SK-N-MC (cell line): Measurements from ENCODE around the gene ZNF521.

Experiments
- DNase-seq: peaks from one replicate; pipeline ENCODE4 v3.0.0-alpha.2; 2011; ENCODE audit warnings: low read depth, low spot score
- H3K27ac ChIP-seq: fragments of 200-600 bp; sonication (generic); 2 replicates; pipeline ENCODE4 v1.5.1; 2016; ENCODE audit warnings: mixed run types
- H3K36me3 ChIP-seq: fragments of 200-600 bp; sonication (generic); 2 replicates; pipeline ENCODE4 v1.6.1; 2017; ENCODE audit warnings: antibody characterized with exemption, low read length, mixed read lengths; ENCODE audit not compliant: insufficient read depth
- H3K4me3 ChIP-seq: fragments of 200-600 bp; sonication (generic); 2 replicates; pipeline ENCODE4 v1.5.1; 2016
- H3K9ac ChIP-seq: fragments of 200-600 bp; sonication (generic); 2 replicates; pipeline ENCODE4 v1.8.0; 2017; ENCODE audit warnings: mixed run types, mixed read lengths; ENCODE audit not compliant: insufficient read length
- H3K9me3 ChIP-seq: fragments of 200-600 bp; sonication (generic); 2 replicates; pipeline ENCODE4 v1.6.1; 2017; ENCODE audit warnings: low read depth, mild to moderate bottlenecking, antibody characterized with exemption, low read length, moderate library complexity, mixed read lengths
- EZH2 ChIP-seq: fragments of 200-600 bp; sonication (generic); IDR thresholded peaks from one replicate; pipeline ENCODE4 v1.6.1; 2017; ENCODE audit warnings: antibody characterized with exemption
- FOXP2 ChIP-seq: optimal IDR thresholded peaks from 2 replicates; pipeline ENCODE3; 2011; ENCODE audit warnings: mild to moderate bottlenecking, moderate library complexity; ENCODE audit not compliant: insufficient read depth; ENCODE audit errors: extremely low read length, control extremely low read depth
- POLR2AphosphoS5 ChIP-seq: IDR thresholded peaks from 2 replicates; pipeline ENCODE4 v1.6.1; 2012; ENCODE audit warnings: mild to moderate bottlenecking, low read depth, low read length, borderline replicate concordance

The ZNF521 gene

GRCh38 chr18:25170402-25170801 is 181.6 kb downstream of the ZNF521 start:
- no peak for DNase-seq
- H3K4me3 ChIP-seq: no peak overlapping the region
- no peak overlapping the region for H3K27ac ChIP-seq
- no peaks in the 10 kb centered on the region for H3K9me3 ChIP-seq
- no peaks in the 10 kb centered on the region for H3K36me3 ChIP-seq
- no peak overlapping the region for H3K9ac ChIP-seq
- TF ChIP-seq FOXP2 (no peak), POLR2AphosphoS5 (no peak), EZH2 (no peak)

DNA sequence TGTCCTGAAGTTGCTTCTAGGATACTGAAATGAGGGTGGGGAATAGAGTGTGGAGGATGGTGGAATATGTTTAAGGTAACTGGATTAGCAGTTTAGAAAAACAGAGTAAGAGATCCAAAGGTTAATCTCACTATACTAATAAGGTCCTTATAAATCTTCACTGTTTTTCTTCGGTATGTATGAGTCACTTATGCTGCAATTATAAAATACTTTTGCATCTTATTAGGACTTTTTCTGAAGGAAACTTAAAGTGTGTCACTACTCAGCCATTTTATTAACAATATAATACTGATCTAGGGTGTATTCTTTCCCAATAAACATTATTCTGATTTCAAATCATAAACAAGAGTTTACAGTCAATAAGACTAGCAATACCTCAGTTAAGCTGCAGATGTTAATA is 182.3 kb downstream of the ZNF521 start:
- H3K4me3 ChIP-seq: no peak overlapping the region
- DNase-seq: no peak
- H3K9ac ChIP-seq: no peak overlapping the region
- H3K36me3 ChIP-seq: no peaks in the 10 kb centered on the region
- TF ChIP-seq EZH2 (no peak), POLR2AphosphoS5 (no peak), FOXP2 (no peak)
- H3K9me3 ChIP-seq: no peaks in the 10 kb centered on the region
- H3K27ac ChIP-seq: no peak overlapping the region

DNA sequence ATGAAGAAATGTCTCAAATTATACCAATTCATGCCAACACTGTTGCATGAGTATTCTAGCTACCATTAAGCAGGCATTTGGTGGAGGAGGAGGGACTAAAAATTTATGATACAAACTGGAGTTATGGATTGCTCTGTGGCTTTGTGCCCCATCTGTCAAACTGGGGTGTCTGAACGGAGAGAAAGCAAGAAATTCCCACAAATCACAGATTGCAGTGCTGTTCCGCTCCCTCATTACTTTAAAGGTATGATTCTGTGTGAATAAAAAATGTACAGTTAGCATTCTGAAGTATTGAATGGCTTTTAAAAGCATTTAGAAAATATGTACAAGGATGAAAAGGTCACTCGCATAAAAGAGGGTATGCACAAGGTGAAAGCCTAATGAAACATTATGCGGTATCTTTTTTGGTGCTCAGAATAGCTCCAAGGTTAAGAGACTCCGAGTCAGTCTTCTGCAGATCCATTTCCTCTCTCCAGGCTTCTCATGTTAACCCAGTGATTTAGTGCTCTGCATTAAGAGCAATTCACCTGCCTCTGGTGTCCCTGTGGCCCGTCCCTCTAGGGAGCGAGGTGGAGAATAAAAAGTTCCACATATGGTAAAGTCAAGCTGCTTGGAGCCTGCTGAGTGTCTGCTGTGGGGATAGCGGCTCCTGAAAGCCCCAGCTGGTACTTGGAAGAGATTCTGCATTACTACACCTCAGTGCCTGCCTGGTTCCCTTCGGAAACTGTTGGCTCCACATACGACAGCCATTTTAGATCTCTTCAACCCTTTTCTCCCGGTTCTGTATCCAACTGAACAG is 184.2 kb downstream of the ZNF521 start:
- Histone ChIP-seq H3K9ac (no peak overlapping the region), H3K4me3 (no peak overlapping the region), H3K27ac (no peak overlapping the region), H3K9me3 (no peaks in the 10 kb centered on the region), H3K36me3 (no peaks in the 10 kb centered on the region)
- TF ChIP-seq POLR2AphosphoS5 (no peak), FOXP2 (no peak), EZH2 (no peak)
- no peak for DNase-seq

GRCh38 chr18:25166113-25166512 is 185.9 kb downstream of the ZNF521 start:
- Histone ChIP-seq H3K27ac (no peak overlapping the region), H3K9ac (no peak overlapping the region), H3K4me3 (no peak overlapping the region), H3K36me3 (no peaks in the 10 kb centered on the region), H3K9me3 (no peaks in the 10 kb centered on the region)
- TF ChIP-seq EZH2: no peak
- no peak for TF ChIP-seq POLR2AphosphoS5
- TF ChIP-seq FOXP2: no peak
- no peak for DNase-seq

- H3K27ac ChIP-seq: no peak overlapping the region
- no peak overlapping the region for H3K4me3 ChIP-seq
- H3K9me3 ChIP-seq: no peaks in the 10 kb centered on the region
- no peak for TF ChIP-seq POLR2AphosphoS5
- TF ChIP-seq EZH2: no peak
- no peak for TF ChIP-seq FOXP2
- no peaks in the 10 kb centered on the region for H3K36me3 ChIP-seq
- no peak for DNase-seq
- H3K9ac ChIP-seq: no peak overlapping the region
Observed at GRCh38 chr18:25164848-25165811, 186.8 kb downstream of the ZNF521 start.

DNA sequence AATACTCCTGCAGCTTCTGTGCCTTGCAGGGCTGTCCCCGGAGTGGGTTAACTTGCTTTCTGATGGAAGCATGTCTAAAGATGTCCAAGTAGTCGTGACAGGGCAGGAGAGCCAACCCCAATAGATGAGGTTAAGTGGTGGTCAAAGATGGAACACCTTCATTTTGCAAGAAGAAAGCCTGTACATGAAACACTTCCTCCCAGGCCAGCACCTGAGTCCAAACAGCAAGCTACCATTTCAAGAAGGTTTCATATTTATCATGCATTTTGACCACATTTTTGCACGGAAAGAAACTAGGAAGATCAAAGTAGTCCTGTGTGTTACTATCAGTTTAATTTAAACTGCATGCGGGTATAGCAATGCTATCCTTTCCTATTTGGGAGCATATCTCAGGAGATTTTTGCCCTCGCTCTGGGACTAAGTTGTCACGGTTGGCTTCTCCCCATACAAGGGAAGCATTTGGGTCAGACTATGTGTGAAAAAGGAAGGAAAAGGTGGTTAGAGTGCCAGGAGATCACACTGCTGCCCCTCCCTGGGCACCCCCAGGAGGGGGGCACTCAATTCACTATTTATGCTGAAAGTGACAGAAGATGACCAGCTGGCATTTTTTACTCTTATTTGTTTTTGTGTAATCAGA is 187.6 kb downstream of the ZNF521 start:
- TF ChIP-seq POLR2AphosphoS5 (no peak), FOXP2 (no peak), EZH2 (no peak)
- no peaks in the 10 kb centered on the region for H3K9me3 ChIP-seq
- no peak overlapping the region for H3K27ac ChIP-seq
- no peak for DNase-seq
- H3K9ac ChIP-seq: no peak overlapping the region
- H3K4me3 ChIP-seq: no peak overlapping the region
- H3K36me3 ChIP-seq: no peaks in the 10 kb centered on the region

DNA sequence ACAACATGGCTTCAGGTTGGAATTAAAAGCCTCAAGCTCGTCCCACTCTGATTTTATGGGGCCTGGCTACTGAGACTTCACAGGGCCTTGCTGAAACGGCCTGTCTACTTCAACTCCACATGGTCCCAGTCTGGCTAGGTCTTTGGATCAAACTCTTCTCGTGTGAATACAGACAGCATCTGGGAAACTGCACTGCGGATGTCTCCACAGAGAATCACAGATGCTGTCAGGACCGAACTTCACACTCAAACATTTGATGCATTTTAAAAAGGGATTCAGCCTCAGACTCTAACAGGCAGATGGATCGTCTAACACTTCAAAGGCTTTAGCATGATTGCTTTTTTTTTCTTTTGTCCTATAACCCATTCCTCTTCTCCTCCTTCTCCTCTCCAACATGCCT is 198.5 kb downstream of the ZNF521 start:
- DNase-seq: no peak
- no peaks in the 10 kb centered on the region for H3K9me3 ChIP-seq
- no peak overlapping the region for H3K4me3 ChIP-seq
- no peak overlapping the region for H3K9ac ChIP-seq
- TF ChIP-seq FOXP2 (no peak), EZH2 (no peak), POLR2AphosphoS5 (no peak)
- no peaks in the 10 kb centered on the region for H3K36me3 ChIP-seq
- no peak overlapping the region for H3K27ac ChIP-seq
